Naive B cell (primary cell): ENCODE data around the gene OTUD5. TPM values are rescaled to one million over a fixed set of nuclear protein-coding genes. Genes with fewer than 3 reads are reported as not detected.
A peak's percentile ranks its signal among the peaks of the same experiment; 100 is the strongest.
"Not testable (repeated sequence)": the region's sequence is repeated elsewhere in the genome, so short reads cannot be mapped to it uniquely, and the experiment has no call there.

ENCODE experiments used
- ATAC-seq, 2 donors: fragments of 150-1000 bp; cut with Tn5 transposase; 2 replicates each; pipeline ENCODE4 v1.10.0; 2021; ENCODE audit warnings: low read depth in 2 of 2, mild to moderate bottlenecking in 2 of 2, moderate library complexity in 2 of 2
- DNase-seq: peaks from one replicate; pipeline ENCODE4 v3.0.0; 2022
- H3K27ac Mint-ChIP-seq, 6 donors: one replicate each; pipeline ENCODE4 v1.8.0; 2020 to 2022; ENCODE audit warnings: mild to moderate bottlenecking in 6 of 6, mixed read lengths in 6 of 6, moderate library complexity in 5 of 6, inconsistent platforms in 2 of 6
- H3K27me3 Mint-ChIP-seq, 3 donors: one replicate each; pipeline ENCODE4 v1.8.0; 2021 to 2022; ENCODE audit warnings: mixed read lengths in 3 of 3, mild to moderate bottlenecking in 1 of 3
- H3K36me3 Mint-ChIP-seq, 2 donors: one replicate each; pipeline ENCODE4 v1.8.0; 2020 to 2022; ENCODE audit warnings: mixed read lengths in 2 of 2, inconsistent platforms in 1 of 2, mild to moderate bottlenecking in 1 of 2
- H3K4me1 Mint-ChIP-seq, 3 donors: one replicate each; pipeline ENCODE4 v1.8.0; 2020 to 2022; ENCODE audit warnings: mixed read lengths in 3 of 3, inconsistent platforms in 1 of 3, mild to moderate bottlenecking in 1 of 3, moderate library complexity in 1 of 3
- H3K4me3 Mint-ChIP-seq, 8 donors: one replicate each; pipeline ENCODE4 v1.8.0; 2020 to 2022; ENCODE audit warnings: mild to moderate bottlenecking in 8 of 8, mixed read lengths in 8 of 8, moderate library complexity in 8 of 8, inconsistent platforms in 2 of 8
- H3K9me3 Mint-ChIP-seq, 7 donors: one replicate each; pipeline ENCODE4 v1.8.0; 2020 to 2022; ENCODE audit warnings: mixed read lengths in 7 of 7, mild to moderate bottlenecking in 5 of 7, inconsistent platforms in 2 of 7, moderate library complexity in 1 of 7
- polyA plus RNA-seq, 6 donors: library from polyadenylated mRNA; unstranded; fragments of 300-500 nt; fragmentation: Illumina TruSeq; gene quantifications; one replicate each; pipeline ENCODE4 v1.2.3, GENCODE V29; 2021; ENCODE audit warnings: low read depth in 6 of 6

Gene OTUD5
- polyA plus RNA-seq, 6 donors from 2014 or later, result 27.6 to 53.2 (median 39.1) TPM

DNA sequence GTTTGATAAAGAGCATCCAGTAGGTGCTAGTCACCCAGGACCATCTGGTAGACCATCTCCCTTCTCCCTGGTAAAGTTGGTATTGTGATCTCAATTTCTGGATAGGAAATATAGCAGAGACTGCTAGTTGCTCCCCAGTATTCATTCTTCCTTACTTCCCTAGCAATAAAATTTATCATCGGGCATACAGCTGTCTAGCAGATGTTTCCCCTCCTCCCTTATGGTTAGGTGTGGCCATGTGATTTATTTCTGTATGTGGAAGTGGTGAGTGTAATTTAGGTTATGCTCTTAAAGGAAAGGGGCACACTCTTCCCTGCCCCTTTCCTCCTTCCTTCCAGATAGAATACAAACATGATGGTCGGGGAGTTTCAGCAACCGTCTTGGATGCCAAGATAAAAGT lies 26.5 kb upstream of the OTUD5 start:
- Mint-ChIP-seq H3K9me3 (no peaks in the 10 kb centered on the region), H3K36me3 (peaks cover 2 to 28% of the 10 kb centered on the region in 2 donors), H3K27me3 (no peaks in the 10 kb centered on the region), H3K27ac (no peak overlapping the region), H3K4me1 (peaks cover 0 to 1% (median under 1%) of the 10 kb centered on the region in 3 donors), H3K4me3 (no peak overlapping the region)
- no peak for DNase-seq
- no peak for ATAC-seq

- H3K4me3 Mint-ChIP-seq, result peak overlapping the region in 1 of 8 donors; percentile 51
- peaks cover 0 to 4% (median 0%) of the 10 kb centered on the region in 3 donors for H3K4me1 Mint-ChIP-seq
- no peaks in the 10 kb centered on the region for H3K9me3 Mint-ChIP-seq
- peak overlapping the region in 1 of 6 donors; percentile 29 for H3K27ac Mint-ChIP-seq
- H3K27me3 Mint-ChIP-seq, result no peaks in the 10 kb centered on the region
- H3K36me3 Mint-ChIP-seq, result peaks cover 4 to 36% of the 10 kb centered on the region in 2 donors
- no peak for DNase-seq
- no peak for ATAC-seq
These were observed 25.7 kb upstream of the OTUD5 start for GRCh38 chrX:48983081-48983480.

DNA sequence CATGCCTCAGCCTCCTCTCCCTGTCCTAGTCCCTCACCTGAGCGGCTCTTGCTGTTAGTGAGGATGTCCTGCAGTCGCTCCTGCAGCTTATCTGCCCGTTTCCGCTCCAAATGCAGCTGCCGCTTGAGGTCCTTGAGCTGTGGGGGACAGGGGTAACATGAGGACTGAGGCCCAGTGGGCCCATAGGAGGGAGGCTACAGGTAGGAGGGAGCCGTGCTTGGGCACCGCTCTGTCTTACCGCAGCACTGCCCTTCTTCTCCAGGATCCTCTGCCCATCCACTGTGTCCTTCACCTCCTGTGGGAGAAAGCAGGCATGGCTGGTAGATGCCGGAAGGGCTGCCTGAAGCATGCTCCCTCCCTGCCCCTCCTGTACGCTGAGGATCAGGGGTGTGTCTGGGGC lies 23.8 kb upstream of the OTUD5 start:
- ATAC-seq, result no peak

GRCh38 chrX:48980341-48980740 lies 22.9 kb upstream of the OTUD5 start:
- H3K9me3 Mint-ChIP-seq, ATAC-seq, H3K4me1 Mint-ChIP-seq, H3K27me3 Mint-ChIP-seq, H3K4me3 Mint-ChIP-seq, DNase-seq: not testable (repeated sequence)
- Mint-ChIP-seq H3K36me3 (peaks cover 4 to 45% of the 10 kb centered on the region in 2 donors), H3K27ac (peak overlapping the region in 1 of 6 donors; percentile 60)

More for the DNA sequence above, 23.8 kb upstream of the OTUD5 start:
- H3K4me1 Mint-ChIP-seq, result peaks cover 0 to 4% (median 0%) of the 10 kb centered on the region in 3 donors
- H3K4me3 Mint-ChIP-seq, result no peak overlapping the region
- no peak overlapping the region for H3K27ac Mint-ChIP-seq
- no peaks in the 10 kb centered on the region for H3K9me3 Mint-ChIP-seq
- no peaks in the 10 kb centered on the region for H3K27me3 Mint-ChIP-seq
- no peak for DNase-seq
- H3K36me3 Mint-ChIP-seq, result peaks cover 4 to 39% of the 10 kb centered on the region in 2 donors

DNA sequence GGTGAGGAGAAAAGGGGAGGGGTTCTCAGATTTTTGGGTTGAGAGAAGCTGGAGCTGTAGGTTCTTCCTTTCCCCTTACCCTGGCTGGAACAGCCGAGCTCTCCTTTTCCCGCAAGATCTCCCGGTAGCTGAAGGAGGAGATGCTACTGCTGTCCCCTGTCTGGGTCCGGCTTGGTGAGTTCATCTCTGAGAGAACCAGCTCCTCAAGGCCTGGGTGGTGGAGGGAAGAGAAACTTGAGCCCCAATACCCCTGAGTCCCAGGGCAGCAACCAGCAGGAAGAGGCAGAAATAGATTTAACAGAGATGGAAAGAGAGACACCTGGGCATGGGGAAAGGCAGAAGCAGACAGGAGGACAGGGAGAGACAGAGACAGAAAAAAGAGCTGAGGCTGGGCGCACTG lies 20.8 kb upstream of the OTUD5 start:
- peaks cover 0 to 10% (median 2%) of the 10 kb centered on the region in 3 donors for H3K4me1 Mint-ChIP-seq
- H3K27ac Mint-ChIP-seq, result no peak overlapping the region
- peaks cover 0 to 12% (median 0%) of the 10 kb centered on the region in 3 donors for H3K27me3 Mint-ChIP-seq
- ATAC-seq (no peak), DNase-seq (no peak)
- H3K4me3 Mint-ChIP-seq, result no peak overlapping the region
- no peaks in the 10 kb centered on the region for H3K9me3 Mint-ChIP-seq
- H3K36me3 Mint-ChIP-seq, result peaks cover 4 to 46% of the 10 kb centered on the region in 2 donors

- H3K36me3 Mint-ChIP-seq, result peaks cover 4 to 42% of the 10 kb centered on the region in 2 donors
- no peak for DNase-seq
These were observed 18.7 kb upstream of the OTUD5 start for GRCh38 chrX:48976086-48976485.

GRCh38 chrX:48975541-48975940 lies 18.1 kb upstream of the OTUD5 start:
- no peak overlapping the region for H3K4me3 Mint-ChIP-seq
- no peaks in the 10 kb centered on the region for H3K9me3 Mint-ChIP-seq
- H3K27me3 Mint-ChIP-seq, result peaks cover 0 to 25% (median 9%) of the 10 kb centered on the region in 3 donors
- ATAC-seq (no peak), DNase-seq (no peak)
- peaks cover 4 to 36% of the 10 kb centered on the region in 2 donors for H3K36me3 Mint-ChIP-seq
- H3K4me1 Mint-ChIP-seq, result peaks cover 18 to 24% (median 18%) of the 10 kb centered on the region in 3 donors
- H3K27ac Mint-ChIP-seq, result peak overlapping the region in 2 of 6 donors; percentile 23 to 70

More at GRCh38 chrX:48976086-48976485, 18.7 kb upstream of the OTUD5 start:
- Mint-ChIP-seq H3K9me3 (no peaks in the 10 kb centered on the region), H3K4me1 (peaks cover 13 to 19% (median 18%) of the 10 kb centered on the region in 3 donors), H3K4me3 (no peak overlapping the region), H3K27me3 (peaks cover 0 to 20% (median 4%) of the 10 kb centered on the region in 3 donors), H3K27ac (no peak overlapping the region)
- ATAC-seq, result no peak

- DNase-seq (no peak), ATAC-seq (no peak)
- no peak overlapping the region for H3K4me3 Mint-ChIP-seq
- peaks cover 0 to 29% (median 10%) of the 10 kb centered on the region in 3 donors for H3K27me3 Mint-ChIP-seq
- H3K27ac Mint-ChIP-seq, result peak overlapping the region in 1 of 6 donors; percentile 23
- peaks cover 4 to 31% of the 10 kb centered on the region in 2 donors for H3K36me3 Mint-ChIP-seq
- H3K4me1 Mint-ChIP-seq, result peaks cover 18 to 28% (median 18%) of the 10 kb centered on the region in 3 donors
- H3K9me3 Mint-ChIP-seq, result no peaks in the 10 kb centered on the region
These were observed 17.6 kb upstream of the OTUD5 start for GRCh38 chrX:48975041-48975440.

DNA sequence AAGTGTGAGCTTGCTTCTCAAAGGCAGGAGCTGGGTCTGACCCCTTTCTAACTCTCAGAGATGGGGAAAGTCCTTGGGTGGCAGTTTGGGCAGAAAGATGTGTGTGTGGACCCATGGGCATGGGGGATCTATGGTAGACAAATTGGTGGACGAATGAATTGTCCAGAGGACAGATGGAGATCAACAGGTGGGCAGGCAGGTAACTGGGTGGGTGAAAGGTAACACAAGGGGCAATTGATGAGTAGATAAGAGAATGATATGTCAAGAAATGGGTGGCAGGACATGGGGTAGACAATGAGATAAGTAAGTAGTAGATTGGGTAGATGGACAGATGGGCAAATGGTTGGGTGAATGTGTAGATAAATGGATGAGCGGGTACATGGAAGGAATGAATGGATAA lies 17.2 kb upstream of the OTUD5 start:
- H3K4me3 Mint-ChIP-seq, result no peak overlapping the region
- peak overlapping the region in 1 of 6 donors; percentile 34 for H3K27ac Mint-ChIP-seq
- H3K27me3 Mint-ChIP-seq, result peaks cover 0 to 29% (median 10%) of the 10 kb centered on the region in 3 donors
- DNase-seq (no peak), ATAC-seq (no peak)
- H3K9me3 Mint-ChIP-seq, result no peaks in the 10 kb centered on the region
- H3K4me1 Mint-ChIP-seq, result peaks cover 18 to 28% (median 18%) of the 10 kb centered on the region in 3 donors
- H3K36me3 Mint-ChIP-seq, result peaks cover 4 to 30% of the 10 kb centered on the region in 2 donors

- DNase-seq (no peak), ATAC-seq (no peak)
- Mint-ChIP-seq H3K9me3 (no peaks in the 10 kb centered on the region), H3K27me3 (peaks cover 0 to 29% (median 10%) of the 10 kb centered on the region in 3 donors), H3K4me1 (peaks cover 18 to 28% (median 18%) of the 10 kb centered on the region in 3 donors), H3K36me3 (peaks cover 4 to 29% of the 10 kb centered on the region in 2 donors), H3K4me3 (no peak overlapping the region), H3K27ac (no peak overlapping the region)
These were observed 16.6 kb upstream of the OTUD5 start for GRCh38 chrX:48974033-48974432.

- ATAC-seq (peak; percentile 65 to 80), DNase-seq (peak; percentile 30)
- Mint-ChIP-seq H3K4me3 (peak overlapping the region in 7 of 8 donors; percentile 52 to 76 (median 62)), H3K27me3 (peaks cover 0 to 29% (median 10%) of the 10 kb centered on the region in 3 donors), H3K9me3 (no peaks in the 10 kb centered on the region), H3K27ac (peak overlapping the region in 4 of 6 donors; percentile 26 to 66 (median 30)), H3K4me1 (peaks cover 18 to 24% (median 18%) of the 10 kb centered on the region in 3 donors), H3K36me3 (peaks cover 0 to 17% of the 10 kb centered on the region in 2 donors)
These were observed 15.1 kb upstream of the OTUD5 start for GRCh38 chrX:48972220-48973164.

DNA sequence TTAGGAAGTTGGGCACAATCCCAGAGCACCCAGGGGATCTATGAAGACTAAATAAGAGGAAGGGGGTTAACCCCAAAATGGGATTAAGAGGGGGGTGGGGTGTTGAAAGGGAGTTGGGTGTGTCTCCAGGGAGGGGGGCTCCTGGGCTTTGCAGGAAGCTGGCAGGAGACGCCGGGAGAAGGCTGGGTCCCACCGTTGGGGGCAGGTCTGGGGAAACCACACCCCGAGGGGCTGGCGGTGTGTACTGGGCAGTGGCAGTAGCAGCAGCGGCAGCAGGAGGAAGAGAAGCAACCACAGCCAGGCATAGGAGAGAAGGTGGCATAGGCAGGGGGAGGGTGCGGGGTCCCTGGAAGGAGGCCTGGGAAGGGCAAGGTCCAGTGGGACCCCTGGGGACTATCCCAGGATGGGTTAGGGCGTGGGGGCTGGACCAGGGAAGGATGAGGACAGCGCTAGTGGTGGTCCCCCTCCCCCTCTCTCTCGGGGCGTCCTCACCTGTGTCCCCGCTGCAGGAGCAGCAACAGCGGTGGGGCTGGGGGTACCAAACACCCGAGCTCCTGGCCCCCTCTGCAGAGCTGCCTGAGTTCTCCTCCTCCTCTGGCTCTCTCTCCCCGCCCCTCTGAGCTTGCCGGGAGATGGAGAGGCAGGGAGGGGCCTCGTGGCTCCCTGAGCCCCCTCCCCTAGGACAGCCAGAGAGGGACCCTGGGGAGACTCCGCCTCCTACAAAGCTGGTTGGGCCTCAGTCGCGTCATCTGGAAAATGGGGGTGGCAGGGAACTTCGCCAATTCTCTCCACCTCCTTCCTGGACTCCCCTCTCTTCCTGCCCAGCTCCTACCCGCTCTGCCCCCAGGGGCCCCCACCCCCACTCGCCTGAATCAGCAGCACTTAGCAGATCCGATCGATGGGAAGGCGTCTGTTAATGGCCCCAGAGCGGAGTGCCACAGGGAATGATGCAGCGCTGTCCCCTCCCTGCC lies 14.1 kb upstream of the OTUD5 start, which contains the start of gene KCND1:
TSS of gene KCND1 (minus strand) at position 596 of the 971 bp plus-strand sequence. CDS start 1,573 bp downstream, outside the sequence.
- H3K27ac Mint-ChIP-seq, result peak within 1 kb of the TSS in 4 of 6 donors; percentile 26 to 86 (median 30)
- DNase-seq (no peak), ATAC-seq (peak; percentile 21 to 23)
- H3K4me1 Mint-ChIP-seq, result peaks cover 18 to 24% (median 18%) of the 10 kb centered on the region in 3 donors
- peak within 1 kb of the TSS in 7 of 8 donors; percentile 52 to 76 (median 64) for H3K4me3 Mint-ChIP-seq
- peaks cover 0 to 29% (median 10%) of the 10 kb centered on the region in 3 donors for H3K27me3 Mint-ChIP-seq
- no peaks in the 10 kb centered on the region for H3K9me3 Mint-ChIP-seq
- peaks cover 0 to 17% of the 10 kb centered on the region in 2 donors for H3K36me3 Mint-ChIP-seq
